Fibroblast of villous mesenchyme (primary cell): ENCODE data around the gene ARHGEF11. TPM values are rescaled to one million over a fixed set of nuclear protein-coding genes. Genes with fewer than 3 reads are reported as not detected.

Source experiments
- DNase-seq: peaks from one replicate; pipeline ENCODE4 v3.0.0-alpha.2; 2010; ENCODE audit warnings: low read depth
- H3K4me3 ChIP-seq: 2 replicates; pipeline ENCODE4 v1.5.1; 2011; ENCODE audit warnings: low read depth, mild to moderate bottlenecking, low read length
- CTCF ChIP-seq: IDR thresholded peaks from 2 replicates; pipeline ENCODE4 v1.5.1; 2012; ENCODE audit warnings: low read depth, mild to moderate bottlenecking, low read length; ENCODE audit not compliant: insufficient read depth
- total RNA-seq: library from RNA; depleted of rRNA; stranded (reverse); fragments of >200 nt; gene quantifications from 2 replicates; pipeline ENCODE4 v1.2.3, GENCODE V29; 2012

The ARHGEF11 gene
- total RNA-seq, 1 donor, result 34.1 TPM

DNA sequence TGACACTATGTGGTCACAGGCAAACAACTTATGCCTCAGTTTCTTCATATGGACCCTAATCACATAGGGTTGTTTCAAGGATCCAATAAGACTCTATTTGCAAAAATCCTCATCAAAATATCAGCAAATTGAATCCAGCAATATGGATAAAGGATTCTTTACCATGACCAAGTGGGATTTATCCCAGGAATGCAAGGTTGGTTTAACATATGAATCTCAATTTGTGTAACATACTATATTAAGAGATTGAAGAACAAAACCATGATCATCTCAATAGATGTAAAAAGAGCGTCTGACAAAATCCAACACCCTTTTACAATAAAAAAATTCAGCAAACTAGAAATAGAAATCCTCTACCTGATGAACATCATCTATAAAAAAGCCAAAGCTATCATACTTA lies 23.9 kb downstream of the ARHGEF11 start:
- no peak for DNase-seq
- TF ChIP-seq CTCF, result no peak
- no peak overlapping the region for H3K4me3 ChIP-seq

DNA sequence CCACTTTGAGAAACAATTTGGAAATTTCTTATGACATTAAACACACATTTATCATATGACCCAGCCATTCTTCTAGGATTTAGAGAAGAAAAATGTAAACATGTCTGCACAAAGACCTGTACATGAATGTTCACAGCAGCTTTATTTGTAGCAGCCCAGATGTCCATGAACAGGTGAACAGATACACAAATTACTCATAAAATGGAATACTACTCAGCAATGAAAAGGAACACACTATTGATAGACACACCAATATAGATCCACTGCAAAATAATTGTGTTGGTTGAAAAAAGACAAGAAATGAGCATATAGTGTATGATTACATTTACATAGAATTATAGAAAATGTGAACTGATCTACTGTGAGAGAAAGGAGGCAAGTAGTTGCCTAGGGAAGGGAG lies 26.1 kb downstream of the ARHGEF11 start:
- no peak for TF ChIP-seq CTCF
- DNase-seq, result no peak
- no peak overlapping the region for H3K4me3 ChIP-seq

GRCh38 chr1:157011845-157012244 lies 33.7 kb downstream of the ARHGEF11 start:
- TF ChIP-seq CTCF, result no peak
- no peak overlapping the region for H3K4me3 ChIP-seq
- no peak for DNase-seq

DNA sequence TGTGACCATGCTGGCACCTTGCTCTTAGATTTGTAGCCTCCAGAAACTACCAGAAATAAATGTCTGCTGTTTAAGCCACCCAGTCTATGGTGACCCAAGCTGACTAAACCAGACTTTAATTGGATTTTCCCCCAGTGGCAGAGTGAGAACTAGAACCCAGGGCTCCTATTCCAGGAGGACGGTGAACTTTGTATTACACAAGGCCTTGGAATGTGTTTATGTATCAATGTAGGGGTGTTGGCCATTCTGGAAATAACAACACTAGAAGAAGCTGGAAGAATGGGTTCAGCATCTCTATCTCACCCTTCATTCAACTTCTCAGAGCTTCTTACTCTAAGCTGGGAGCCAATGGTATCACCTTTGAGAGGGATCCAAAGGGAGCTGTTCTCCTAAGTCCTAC lies 37.0 kb downstream of the ARHGEF11 start:
- no peak for TF ChIP-seq CTCF
- H3K4me3 ChIP-seq, result no peak overlapping the region
- DNase-seq, result peak; percentile 12

GRCh38 chr1:157007306-157007705 lies 38.2 kb downstream of the ARHGEF11 start:
- no peak overlapping the region for H3K4me3 ChIP-seq
- no peak for DNase-seq
- no peak for TF ChIP-seq CTCF

- H3K4me3 ChIP-seq, result no peak overlapping the region
- TF ChIP-seq CTCF, result no peak
- DNase-seq, result no peak
These were observed 38.9 kb downstream of the ARHGEF11 start for GRCh38 chr1:157006676-157007075.

GRCh38 chr1:157005965-157006364 lies 39.6 kb downstream of the ARHGEF11 start:
- no peak for DNase-seq
- TF ChIP-seq CTCF, result no peak
- no peak overlapping the region for H3K4me3 ChIP-seq
